HG03196 (cell line): Measurements from ENCODE around the gene TTC6.
A peak's percentile ranks its signal among the peaks of the same experiment; 100 is the strongest.

Source experiments
- ATAC-seq: cut with Tn5 transposase; IDR thresholded peaks from one replicate; pipeline ENCODE4 v1.9.1; 2021; ENCODE audit not compliant: unreplicated experiment

TTC6 gene

DNA sequence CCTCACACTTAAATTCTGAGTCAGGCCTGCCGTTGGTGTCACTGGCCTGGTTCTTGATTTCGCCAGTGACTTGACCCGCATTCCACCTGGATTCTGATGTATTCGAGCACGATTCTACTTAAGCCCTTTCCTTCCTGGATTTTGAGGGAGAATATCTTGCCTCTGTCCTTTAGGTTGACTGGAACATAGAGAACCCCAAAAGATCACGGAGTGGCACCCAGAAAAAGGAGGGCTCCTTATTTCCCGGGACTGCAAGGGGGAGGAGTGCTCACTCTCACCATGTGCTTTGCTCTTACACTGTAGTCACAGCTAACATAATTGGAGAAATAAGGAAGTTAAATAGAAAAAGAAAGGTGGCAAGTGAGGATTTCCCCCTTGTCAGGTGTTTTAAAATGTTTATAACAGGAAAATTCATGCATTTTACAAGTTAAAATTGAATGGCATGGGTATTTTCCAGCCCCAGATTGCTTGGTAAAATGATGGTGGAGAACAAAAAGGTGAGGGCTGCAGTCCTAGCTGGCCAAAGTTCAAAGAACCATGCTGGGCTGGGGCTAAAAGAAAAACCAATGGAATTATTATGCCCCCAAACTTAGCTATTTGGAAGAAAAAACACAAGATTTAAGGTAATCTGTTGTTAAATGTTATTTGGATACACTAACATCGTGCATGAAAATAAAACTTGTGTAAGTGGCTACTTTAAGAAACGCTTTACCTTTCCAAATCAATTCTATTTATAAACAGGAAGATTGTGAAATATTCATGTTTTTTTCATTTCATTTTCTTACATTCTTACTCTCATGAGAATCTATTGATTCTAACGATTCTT, 9.2 kb upstream of the TTC6 start:
- ATAC-seq = no peak

DNA sequence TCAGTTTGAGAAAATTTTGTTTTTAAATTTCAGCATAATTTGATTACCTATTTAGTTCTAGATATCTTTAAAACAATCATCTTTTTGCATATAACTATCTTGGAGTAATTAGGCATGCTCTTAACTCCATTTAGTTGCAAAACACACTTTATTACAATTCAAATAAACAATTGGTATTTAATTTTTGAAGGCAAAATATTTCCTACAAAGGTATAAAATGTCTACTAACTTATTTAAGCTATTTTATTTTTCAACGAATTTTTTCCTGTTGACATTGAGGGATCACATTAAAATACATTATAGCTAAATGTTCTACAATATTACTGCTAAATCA, 8.7 kb upstream of the TTC6 start:
- ATAC-seq = no peak

DNA sequence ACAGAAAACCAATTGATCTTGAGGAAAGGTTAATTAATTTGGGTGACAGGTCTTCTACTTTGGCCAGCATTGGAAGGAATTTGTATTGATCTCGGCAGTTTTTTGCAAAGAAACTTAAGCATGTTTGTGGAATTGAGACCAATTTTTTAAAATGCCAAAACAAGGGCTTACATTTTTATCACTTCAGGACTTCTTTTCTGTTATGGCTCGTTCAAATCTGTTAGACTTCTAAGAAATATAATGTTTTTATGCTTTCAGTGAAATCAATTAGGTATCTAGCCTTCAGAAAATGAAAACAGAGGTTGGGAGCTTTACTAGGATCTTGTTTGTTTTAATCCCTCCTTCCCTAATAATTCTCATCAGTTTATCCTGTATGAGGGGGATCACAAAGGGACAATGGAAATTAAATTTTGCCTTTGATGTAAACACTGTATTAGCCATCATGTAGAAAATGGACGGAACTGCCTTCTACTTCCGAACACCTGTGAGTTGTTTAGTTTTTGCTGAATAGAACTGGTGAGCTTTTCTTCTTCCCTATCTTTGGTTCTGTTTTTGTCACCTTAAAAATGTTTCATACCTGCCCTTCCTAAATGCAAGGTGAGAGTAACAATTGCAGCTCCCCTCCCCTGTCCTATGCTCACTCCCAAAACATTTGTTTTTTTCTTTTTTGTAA, 8.2 kb upstream of the TTC6 start:
- ATAC-seq = no peak

DNA sequence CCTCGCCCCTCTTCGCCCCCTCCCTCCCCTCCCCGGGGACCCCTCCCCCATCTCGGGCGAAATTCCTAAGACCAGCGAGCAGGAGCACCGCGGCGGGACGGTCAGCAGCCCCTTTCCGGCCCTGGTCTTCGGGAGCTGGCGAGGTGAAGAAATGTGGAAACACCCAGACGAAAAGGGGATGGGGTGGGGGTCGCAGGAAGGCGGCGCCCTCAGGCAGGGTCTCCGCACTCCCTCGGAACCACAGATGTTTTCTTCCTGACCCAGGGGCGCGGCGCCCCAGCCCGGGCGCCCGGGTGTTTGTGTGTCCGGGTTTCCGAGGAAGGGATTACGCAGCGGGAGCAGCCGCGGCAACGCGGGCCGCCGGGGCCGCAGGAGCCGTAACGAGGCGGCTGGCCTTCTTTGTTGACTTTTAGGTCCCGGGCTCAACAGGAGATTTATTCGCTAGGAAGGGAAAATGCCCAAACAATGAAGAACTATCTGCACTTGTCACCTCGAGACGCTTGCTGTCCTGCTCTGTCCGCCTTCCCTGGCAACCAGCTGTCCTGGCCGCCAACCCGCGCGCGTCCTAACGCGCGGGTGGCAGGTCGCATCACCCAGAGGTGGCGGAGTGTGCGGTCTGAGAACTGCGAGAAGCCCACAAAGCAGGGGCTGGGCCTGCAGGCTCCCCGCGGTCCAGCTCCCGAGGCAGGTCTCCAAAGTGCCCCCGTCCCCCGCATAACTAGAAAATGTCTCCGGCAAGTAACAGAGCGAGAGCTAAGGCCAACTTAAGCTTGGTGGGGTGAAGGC, 7.4 kb upstream of the TTC6 start:
- ATAC-seq = no peak

DNA sequence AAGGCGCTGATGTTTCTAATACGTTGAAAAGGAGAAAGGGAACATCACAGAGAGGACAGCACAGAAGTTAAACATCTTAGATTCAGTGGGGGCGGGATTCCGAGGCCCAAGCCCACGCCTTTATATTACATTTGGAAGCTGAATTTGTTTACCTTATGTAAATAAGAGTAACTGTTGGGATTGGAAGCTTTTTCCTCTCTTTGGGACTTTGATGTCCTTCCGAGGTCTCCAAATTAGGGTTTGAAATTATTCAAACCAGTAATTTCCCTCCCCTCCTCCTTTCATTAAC, 6.8 kb upstream of the TTC6 start:
- no peak for ATAC-seq

DNA sequence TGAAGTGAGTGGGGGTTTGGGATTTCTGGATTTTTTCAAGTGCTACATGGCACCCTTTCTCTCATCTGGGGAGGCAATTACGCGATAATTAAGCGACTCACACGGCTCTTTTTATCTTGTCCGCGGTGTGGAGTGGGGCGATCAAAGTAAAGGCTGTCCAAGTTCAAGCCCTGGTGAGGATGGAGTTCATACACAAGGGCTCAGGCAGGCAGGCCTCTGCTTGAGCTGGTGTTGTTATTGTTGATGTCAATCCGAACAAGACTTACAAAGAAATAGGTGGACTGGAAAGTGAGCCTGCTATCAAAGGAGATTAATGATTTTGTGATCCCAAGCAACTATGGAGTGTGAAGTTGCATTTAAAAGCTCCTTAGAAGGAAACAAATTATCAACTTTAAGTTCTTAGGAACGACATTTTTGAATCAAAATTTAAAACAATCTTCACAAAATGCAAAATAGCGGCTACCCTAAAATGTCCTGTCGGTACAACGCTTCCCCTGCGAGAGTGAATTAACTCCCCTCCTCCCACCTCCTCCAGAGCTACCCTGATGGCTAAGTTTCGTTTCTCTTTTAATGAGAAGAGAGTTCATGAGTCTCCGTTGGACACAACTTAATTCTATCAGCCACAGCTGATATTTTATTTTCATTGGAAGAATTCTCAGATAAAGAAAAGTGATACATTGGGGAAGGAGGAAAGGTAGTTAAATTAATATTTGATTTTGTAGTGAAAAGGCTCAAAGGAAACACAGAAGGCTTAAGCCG, 6.3 kb upstream of the TTC6 start:
- ATAC-seq = no peak

DNA sequence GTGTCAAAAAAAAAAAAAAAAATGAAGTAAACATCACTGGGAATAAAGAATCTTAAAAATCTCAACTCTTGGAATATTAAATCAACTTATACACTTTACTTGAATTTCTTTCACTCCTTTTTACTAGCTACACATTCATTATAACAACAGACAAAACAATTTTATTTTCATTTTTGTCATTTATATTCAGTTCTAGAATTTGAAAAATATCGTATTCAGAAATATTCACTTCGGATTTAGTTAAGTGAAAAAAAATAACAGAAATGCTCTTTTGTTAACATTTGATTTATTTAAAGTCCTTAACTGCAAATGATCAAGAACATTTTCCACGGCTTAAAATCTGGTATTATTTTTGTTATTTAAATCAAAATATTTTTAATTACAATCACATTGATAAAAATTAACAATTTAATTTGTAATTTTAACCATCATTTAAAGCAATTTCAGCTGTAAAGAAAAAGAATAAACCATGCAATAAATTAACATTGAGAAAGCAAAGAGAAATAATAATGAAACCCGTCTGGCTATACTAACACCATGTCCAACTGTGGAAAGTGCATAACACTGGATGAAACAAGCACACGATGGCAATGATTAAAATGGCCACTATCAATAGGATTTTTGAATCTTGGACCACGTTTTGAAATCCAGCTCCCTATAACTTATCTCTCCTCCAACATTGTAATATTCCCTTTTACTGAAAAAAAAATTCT, 5.6 kb upstream of the TTC6 start:
- no peak for ATAC-seq

DNA sequence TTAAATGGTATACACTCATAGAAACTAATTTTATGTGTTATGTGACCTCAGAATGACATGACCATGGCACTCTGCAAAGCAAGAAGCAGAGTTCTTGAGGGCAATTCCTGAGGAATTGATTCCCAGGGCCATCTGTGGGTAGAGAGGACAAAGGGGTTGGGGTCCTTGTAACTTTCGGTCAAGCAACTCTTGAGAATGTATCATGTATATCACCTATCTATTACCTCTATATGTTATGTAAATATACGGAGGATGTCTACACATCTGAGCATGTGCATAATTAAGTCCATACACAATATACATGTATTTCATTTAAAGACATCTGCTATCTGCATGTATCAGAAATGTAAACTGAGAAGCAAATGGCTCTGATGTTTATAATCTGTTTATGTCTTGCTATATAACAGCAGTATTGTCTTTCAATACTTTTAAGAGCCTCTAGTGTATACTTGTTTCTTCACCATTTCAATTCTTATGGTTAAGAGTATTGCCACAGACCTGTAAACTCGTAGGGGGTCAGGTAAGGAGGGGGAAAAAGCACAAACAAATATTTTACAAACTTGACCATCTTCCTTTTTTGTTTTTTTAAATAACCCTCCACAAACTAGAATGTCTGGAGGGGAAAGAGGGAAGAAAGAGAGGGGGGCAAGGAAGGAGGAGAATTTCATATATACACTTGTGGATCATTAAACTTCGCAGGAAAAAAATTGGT, 4.8 kb upstream of the TTC6 start:
- no peak for ATAC-seq

DNA sequence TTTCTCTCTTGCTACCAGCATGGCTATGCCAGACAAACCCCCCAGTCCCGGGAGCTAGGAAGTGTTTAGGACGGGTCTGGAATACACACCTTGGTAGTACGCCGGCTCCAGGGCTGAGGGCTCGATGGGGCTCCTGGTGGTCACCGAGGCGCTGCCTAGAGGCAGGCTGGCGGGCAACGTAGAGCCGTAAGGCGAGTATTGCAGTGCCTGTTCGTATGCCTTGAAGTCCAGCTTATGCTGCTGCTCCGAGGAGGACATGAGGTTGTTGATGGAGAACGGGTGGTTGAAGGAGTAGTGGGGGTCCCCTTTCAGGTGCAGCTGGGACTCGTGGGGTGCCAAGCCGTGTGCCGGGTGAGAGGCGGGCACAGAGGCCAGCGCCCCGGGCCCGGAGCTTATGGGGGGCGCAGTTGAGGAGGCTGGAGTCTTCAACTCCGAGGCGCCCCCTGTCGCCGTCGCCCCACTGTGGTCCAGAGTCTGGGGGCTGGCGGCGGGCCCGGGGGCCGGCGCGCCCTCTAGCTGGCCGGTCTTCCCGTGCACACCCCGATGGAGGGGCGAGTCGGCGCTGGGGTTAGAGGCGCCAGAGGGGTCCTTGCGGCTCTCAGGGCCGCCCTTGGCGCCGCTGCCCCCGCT, 4.0 kb upstream of the TTC6 start:
- no peak for ATAC-seq

DNA sequence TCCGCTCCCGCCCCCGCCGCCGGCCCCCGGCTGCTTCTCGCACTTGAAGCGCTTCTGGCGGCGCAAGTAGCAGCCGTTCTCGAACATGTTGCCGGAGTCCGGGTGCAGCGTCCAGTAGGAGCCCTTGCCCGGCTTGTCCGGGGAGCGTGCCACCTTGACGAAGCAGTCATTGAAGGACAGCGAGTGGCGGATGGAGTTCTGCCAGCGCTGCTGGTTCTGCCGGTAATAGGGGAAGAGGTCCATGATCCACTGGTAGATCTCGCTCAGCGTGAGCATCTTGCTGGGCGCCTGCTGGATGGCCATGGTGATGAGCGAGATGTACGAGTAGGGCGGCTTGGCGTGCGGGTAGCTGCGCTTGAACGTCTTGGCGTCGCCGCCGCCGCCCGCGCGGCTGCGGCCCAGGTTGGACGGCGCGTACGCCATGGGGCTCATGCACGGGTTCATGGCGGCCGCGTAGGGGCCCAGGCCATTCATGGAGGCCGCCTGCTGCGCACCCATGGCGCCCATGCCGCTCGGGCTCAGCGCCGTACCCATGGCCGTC, 3.4 kb upstream of the TTC6 start:
- no peak for ATAC-seq

DNA sequence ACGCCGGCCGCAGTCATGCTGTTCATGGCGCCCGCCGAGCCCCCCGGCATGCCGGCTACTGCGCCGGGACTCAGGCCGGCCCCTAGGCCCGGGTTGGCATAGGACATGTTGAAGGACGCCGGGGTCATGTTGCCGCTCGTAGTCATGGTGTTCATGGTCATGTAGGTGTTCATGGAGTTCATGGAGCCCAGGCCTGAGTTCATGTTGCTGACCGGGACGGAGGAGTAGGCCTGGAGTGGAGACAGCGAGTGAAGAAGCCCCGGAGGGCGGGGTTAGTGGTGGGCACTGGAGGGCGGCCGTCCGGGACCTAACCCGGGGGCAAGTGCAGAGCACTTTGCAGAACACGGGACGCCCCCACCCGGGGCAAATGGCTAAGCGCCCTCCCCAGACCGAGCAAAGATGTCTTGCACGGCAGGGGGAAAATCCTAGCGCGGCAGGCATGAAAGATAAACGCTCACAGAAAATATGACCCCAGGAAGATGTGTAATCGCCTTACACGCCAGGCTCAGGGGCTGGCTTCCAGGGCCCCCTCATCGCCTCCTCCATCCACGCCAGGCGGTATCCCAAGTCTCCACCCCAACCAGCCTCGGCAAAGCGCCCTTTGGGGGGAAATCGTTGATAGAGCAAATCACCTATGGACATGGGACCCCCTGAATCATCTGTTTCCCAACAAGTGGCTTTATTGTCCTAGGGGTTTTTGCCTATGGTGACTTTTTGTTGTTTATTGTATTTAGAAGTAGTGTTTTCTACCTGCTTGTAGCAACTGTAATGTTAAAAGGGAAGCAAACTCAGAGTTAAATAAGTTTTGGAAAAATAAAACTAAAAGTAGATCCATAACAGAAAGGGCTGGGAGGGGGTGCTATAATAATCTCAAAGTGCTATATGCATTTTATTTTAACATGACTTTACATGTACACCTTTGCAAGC, 2.7 kb upstream of the TTC6 start:
- no peak for ATAC-seq

DNA sequence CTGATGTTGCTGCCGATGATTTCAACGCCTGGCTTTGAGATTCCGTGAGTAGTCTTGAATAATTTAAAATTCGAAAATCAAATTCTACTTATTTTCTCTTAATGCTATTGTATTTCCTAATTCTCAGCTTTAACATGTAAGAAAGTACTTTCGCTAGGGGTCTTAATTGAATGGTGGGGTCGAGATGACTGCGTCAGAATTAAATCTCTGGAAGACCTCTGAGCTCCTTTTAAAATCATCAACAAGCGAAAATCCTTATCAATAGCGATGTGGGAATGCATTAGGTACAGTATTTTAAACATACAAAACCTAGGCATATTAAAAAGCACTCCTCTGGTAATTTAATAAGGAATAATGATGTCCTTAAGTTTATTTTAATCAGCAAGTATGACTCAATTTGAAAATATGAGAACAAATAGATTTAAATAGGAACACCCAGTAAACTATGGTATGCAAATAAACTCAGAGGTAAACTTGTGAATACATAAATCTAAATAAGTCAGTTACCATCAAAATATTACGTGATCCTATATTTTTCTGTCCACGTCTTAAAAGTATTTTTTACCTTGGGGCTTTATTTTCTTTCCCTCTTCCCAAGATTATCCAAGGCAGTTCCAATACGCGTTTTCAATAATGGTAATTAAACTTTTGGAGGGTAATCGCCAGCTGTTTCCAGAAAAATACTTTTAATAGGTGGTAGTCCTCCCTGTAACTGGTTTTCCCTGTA, 1.8 kb upstream of the TTC6 start:
- no peak for ATAC-seq

DNA sequence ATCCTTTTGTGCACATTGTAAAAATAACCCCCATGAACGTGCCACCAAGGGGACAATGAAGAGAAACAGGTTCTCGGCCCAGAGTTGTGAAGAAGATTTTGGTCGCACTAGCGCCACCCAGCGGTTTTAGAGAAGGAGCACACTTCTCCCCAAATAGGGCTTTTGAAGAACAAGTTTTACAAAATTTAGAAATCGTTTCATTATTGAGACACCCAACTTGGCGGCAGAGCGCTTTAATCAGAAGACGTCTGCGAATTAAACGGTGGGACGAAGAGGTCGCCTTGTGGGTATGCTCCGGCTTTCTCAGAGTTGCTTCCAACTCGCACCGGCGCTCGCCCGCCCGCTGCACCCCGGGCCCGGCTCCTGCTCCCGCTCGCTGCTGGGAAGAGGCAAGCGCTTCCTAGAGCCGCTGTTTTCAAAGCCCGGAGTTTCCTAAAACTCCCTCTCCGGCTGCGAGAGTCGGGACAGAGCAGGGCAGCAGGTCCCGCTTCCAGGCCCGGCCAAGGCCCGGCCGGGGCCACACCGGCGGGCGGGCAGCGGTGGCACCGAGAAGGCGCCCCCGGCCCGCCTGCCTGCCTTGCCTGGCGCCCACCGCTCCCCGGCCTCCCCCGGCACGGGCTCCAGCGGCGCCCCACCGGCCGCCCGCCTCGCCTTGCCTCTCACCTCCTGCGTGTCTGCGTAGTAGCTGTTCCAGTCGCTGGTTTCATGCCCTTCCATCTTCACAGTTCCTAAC, 1.0 kb upstream of the TTC6 start:
- ATAC-seq = no peak

DNA sequence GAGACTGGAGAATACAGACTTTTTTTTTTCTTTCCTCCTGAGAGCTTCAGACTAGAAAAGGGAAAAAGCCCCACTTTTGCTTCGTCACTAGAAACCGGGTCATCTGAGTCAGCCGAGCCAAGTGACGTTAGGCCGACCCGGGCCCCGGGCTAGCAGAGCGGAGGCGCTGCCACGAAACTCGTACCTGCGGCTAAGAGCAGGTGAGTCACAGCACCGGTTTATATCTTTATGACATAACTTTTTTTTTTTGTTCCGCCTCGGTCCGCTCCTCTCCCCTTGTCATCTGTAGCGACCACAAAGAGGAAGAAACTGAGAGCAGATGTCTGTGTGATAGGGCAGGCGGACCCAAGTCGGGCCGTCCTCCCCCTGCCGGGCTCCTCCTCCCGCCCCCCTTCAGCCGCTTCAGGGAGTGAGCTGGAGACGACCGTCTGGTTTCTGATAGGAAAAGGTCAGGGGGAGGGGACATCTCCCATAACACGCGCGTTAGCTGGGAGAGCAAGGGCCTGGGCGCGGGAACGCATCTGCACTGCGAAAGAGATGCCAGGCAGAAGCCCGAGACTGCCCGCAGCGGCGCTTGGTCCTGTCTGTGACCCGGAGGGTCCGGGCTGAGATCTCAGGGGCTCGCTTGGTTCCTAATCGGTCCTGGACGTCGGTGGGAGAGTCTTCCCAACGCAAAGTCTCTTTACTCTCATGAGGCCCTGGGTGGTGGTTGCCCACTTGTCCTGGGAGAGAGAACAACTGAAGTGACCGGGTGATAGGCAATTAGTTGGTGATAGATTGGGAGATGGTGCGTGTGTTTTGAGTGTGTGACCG, 586 bp downstream of the TTC6 start:
- ATAC-seq = peak; percentile 76

DNA sequence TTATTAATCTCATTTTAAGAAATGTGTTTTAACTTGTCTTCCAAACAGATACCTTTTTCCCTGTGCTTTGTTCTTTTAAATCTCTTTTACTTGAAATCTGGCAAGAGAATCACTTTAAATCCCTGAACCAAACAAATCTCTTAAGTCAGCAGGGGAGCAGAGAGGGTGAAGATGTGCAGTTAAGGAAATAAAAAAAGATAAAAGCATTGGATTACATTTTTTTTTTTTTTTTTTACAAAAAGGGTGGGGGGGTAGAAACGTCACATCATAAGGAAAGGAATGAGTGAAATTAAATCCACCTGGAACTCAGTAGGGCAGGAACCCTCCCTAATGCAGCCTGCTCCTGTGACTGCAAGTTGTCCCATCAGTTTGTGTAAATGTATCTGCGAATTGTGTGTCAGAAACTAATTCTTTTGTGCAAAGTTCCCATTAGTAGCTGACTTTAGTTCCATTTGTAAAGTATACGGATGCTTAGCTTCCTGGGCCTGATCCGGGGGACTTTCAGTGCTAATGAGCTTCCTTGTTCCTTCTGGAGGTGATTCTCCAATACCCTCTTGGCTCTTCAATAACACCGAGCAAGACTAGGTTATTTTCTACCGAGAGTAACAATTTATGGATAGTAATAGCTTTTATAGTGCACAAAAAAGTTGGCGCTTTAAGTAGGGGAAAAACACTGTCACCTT, 1.5 kb downstream of the TTC6 start:
- ATAC-seq = no peak

DNA sequence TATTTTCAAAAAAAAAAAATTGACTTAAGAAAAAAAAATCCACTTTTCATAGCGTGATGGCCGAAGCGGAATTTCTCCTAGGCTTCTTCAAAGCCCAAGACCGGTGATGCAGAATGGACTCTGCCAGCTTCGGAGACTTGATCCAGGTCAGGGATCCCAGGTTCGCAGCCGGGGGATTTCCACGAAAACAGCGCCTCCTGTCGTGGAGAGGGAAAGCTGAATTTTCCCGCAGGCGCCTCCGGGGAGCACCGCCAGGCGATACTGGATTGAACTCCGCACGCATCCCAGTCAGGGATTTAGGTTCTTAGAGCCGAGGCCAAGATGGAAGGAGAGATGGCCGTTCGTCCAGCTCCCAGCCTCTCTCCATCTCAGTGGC, 2.1 kb downstream of the TTC6 start:
- ATAC-seq = no peak
